Astrocyte of the hippocampus (primary cell): Measurements from ENCODE around the gene SERTAD1.
"Not testable (repeated sequence)": the region's sequence is repeated elsewhere in the genome, so short reads cannot be mapped to it uniquely, and the experiment has no call there.

Experiments used
- DNase-seq: peaks from one replicate; pipeline ENCODE4 v3.0.0; 2011; ENCODE audit warnings: low read depth, low spot score

SERTAD1 gene

DNA sequence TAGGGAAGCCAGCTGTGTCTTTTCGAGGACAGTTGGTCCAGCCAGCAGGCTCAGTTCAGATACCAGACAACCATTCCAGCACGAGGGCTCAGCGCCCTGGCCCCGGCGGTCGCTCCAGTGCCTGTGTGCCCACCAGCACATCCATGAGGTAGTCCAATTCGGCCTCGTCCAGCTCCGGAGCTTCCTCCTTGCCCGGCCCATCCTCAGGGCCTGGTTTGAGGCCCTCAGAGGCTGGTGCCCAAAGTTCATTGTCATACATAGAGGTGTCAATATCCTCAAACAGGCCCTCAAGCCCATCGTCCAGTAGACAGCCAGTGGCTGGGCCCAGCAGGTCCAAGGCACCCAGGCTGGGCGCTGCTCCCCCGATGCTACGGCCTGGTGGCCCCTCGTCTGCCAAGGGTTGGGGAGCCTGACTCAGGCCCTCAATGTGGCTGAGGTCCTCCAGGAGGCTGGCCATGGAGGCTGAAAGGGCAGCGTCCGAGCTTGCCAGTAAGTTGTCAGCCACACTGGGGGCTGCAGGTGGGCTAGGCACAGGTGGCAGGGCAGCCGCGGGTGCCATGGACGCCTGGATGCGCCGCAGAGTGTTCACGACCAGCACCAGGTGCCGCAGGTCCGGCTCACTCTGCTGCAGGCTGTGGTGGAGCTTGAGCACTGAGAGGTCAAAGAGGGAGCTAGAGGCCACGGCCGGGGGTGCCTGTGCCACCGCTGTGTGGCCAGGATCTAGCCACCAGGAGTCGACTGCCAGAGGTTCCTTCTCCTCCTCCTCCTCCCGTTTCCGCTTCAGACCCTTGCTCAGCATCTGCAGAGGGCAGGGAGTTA, 2.8 kb downstream of the SERTAD1 start:
- DNase-seq = no peak

GRCh38 chr19:40421993-40422747, 3.6 kb downstream of the SERTAD1 start:
- DNase-seq = no peak

DNA sequence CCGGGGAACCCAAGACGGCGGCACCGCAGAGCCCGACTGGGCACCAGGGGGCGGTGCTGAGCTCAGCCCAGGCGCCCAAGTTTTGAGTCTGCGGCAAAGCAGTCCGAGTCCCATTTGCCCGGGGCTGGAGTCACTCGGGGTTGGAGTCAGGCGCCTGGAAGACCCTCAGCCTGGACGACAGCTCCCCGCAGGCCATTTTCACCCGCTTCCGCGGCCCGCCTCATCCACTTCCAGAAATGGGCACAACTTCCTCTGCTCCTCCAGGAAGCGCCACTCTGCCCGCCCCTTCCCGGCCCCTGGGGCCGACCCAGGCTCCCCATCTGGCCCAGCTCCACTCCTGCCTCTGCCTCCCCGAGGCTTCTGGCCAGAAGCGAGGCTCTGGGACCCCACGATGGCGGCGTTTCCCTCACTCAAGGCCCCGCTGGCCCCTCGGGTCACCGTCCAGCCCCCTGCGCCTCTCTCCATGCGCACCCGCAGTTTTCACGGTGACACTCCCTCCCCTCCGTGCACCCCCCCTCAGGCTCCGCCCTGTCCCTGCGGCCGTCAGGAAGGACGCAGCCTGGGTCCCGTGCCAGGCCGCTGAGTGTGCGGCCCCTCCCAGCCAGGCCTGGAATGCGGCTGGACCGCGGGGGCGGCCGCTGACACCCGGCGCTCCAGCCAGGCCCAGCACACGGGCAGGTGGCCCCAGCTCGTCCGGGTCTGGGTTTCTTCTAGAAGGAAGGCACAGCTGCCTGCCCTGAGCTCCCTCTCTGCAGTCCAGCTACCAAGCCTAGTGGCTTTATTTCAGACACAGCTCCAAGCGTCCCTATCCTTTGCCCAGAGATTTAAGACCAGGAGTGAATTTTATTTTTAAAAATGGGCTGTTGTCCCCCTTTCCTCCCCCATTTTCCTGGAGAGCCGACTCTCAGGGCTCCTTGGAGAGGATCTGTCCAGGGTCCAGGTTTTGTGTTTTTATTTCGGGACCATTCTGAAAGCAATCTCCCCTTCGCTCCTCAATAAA, 4.7 kb downstream of the SERTAD1 start:
- peak; percentile 98 for DNase-seq

GRCh38 chr19:40420451-40420765, 5.4 kb downstream of the SERTAD1 start:
- no peak for DNase-seq

- DNase-seq = no peak
Observed at GRCh38 chr19:40419780-40420179, 6.0 kb downstream of the SERTAD1 start.

DNA sequence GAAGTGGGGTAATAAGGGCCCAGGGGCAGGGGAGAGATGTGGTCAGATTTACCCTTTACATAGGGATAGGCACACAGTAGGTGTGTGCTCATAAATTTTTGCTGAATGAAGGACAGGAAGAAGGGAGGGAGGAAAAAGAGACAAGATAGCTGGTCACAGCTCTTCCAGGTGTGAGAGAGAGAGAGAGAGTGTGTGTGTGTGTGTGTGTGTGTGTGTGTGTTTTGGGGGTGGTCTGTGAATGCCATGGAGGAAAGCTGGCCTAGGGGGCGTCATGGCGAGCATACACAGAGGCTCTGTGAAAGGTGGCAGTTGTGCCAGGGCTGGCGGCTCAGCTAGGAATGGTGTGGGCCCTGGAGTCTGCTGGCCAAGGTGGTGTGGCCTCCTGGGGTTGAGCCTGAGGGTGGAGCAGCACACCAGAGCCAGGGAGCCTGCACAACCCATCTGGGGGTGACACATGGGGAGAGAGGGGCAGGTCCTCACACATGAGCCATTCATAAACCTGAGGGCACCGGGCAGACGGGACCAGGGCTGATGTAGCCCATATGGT, 6.7 kb downstream of the SERTAD1 start:
- DNase-seq = no peak

DNA sequence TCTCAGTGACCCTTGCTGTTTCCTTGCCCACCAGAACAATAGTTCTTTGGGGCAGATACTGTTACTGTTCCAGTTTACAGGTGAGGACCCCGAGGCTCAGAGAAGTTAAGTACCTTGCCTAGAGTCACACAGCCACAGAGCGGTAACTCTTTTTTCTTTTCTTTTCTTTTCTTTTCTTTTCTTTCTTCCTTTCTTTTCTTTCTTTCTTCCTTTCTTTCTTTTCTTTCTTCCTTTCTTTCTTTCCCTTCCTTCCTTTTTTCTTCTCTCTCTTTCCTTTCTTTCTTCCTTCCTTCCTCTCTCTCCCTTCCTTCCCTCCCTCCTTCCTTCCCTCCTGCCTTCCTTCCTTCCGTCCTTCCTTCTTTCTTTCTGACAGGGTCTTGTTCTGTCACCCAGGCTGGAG, 7.8 kb downstream of the SERTAD1 start:
- no peak for DNase-seq

DNA sequence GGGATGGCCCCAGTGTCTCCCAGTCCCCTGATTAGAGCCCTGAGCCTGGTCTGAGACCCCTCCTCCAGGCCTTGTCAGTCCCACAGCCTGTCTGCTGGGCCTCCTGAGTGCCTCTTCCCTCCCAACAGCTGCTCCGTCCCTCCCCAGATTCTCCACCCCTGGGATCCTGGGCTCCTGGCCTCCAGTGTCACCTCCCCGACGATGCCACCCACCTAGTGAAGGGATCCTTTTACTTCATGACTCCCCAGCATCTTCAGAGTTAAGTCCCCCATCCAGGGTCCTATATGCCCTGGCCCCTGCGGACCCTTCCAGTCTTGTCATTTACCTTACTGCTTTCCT, 8.2 kb downstream of the SERTAD1 start:
- DNase-seq = no peak

GRCh38 chr19:40416918-40417642, 8.7 kb downstream of the SERTAD1 start:
- DNase-seq = peak; percentile 23

- DNase-seq = no peak
Observed at GRCh38 chr19:40415768-40416167, 10.0 kb downstream of the SERTAD1 start.

- DNase-seq = peak; percentile 52
Observed at GRCh38 chr19:40414542-40415535, 11.0 kb downstream of the SERTAD1 start.

- DNase-seq = peak; percentile 36
Observed at GRCh38 chr19:40413291-40413845, 12.4 kb downstream of the SERTAD1 start, which contains the start of gene PRX. Gene PRX, minus strand, starts transcription at chr19:40413378. Its CDS starts 5,446 bp downstream, at chr19:40407932.

DNA sequence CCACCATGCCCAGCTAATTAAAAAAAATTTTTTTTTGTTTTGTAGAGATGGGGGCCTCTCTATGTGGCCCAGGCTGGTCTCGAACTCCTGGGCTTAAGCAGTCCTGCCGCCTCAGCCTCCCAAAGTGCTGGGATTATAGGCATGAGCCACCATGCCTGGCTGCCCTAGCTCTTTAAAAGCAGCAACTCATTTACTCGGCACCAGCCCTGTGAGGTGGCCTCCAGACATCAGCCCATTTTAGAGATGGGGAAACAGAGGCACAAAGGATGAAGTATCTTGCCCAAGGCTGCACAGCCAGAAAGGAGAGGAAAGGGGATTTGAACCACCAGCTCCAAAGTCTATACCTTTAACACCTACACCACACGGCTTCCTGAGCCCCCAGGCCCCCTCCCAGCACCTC, 12.9 kb downstream of the SERTAD1 start:
- no peak for DNase-seq

DNA sequence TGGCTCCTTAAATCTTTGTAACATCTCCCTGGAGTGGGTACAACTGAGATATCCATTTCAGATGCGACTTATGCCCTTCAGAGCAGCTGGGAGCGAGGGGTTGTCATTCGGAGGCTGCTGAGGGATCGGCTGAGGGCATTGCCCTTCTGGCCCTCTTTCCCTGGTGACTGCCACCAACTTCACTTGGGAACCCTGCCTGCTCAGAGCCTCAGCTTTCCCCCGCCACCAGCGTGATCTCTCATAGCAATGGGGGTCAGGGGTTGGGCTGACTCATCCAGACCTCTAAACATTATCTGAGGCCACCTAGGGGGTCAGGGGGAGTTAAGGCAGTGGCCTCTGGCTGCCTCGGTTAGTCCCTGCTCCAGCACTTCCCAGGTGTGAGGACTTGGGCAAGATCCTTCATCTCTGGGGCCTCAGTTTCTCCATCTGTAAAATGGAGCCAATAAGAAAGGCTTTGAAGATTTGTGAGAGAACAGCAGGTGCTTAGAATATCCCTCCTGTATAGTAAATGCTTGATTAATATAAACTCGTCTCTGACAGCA, 13.8 kb downstream of the SERTAD1 start:
- no peak for DNase-seq

GRCh38 chr19:40411125-40411842, 14.5 kb downstream of the SERTAD1 start:
- DNase-seq = no peak

GRCh38 chr19:40410030-40410389, 15.8 kb downstream of the SERTAD1 start:
- no peak for DNase-seq

GRCh38 chr19:40408598-40408925, 17.2 kb downstream of the SERTAD1 start:
- not testable (repeated sequence) for DNase-seq

- DNase-seq = no peak
Observed at GRCh38 chr19:40407714-40408597, 17.8 kb downstream of the SERTAD1 start.
